IPS-15b (cell line): ENCODE results near the gene MEGF6.

Experiments used
- H3K27me3 ChIP-seq: one replicate; pipeline ENCODE4 v1.6.1; 2013; ENCODE audit warnings: low read length; ENCODE audit not compliant: control insufficient read depth, insufficient read depth
- H3K36me3 ChIP-seq: one replicate; pipeline ENCODE4 v1.6.1; 2013; ENCODE audit warnings: low read length; ENCODE audit not compliant: control insufficient read depth, insufficient read depth
- H3K4me1 ChIP-seq: one replicate; pipeline ENCODE4 v1.6.1; 2013; ENCODE audit warnings: mild to moderate bottlenecking, low read length; ENCODE audit not compliant: control insufficient read depth, insufficient read depth
- H3K4me3 ChIP-seq: one replicate; pipeline ENCODE4 v1.5.1; 2013; ENCODE audit warnings: low read depth, low read length
- H3K9ac ChIP-seq: one replicate; pipeline ENCODE4 v1.6.1; 2013; ENCODE audit warnings: low read depth, mild to moderate bottlenecking, low read length
- H3K9me3 ChIP-seq: one replicate; pipeline ENCODE4 v1.6.1; 2013; ENCODE audit warnings: mild to moderate bottlenecking, low read length; ENCODE audit not compliant: control insufficient read depth, insufficient read depth

Gene MEGF6

DNA sequence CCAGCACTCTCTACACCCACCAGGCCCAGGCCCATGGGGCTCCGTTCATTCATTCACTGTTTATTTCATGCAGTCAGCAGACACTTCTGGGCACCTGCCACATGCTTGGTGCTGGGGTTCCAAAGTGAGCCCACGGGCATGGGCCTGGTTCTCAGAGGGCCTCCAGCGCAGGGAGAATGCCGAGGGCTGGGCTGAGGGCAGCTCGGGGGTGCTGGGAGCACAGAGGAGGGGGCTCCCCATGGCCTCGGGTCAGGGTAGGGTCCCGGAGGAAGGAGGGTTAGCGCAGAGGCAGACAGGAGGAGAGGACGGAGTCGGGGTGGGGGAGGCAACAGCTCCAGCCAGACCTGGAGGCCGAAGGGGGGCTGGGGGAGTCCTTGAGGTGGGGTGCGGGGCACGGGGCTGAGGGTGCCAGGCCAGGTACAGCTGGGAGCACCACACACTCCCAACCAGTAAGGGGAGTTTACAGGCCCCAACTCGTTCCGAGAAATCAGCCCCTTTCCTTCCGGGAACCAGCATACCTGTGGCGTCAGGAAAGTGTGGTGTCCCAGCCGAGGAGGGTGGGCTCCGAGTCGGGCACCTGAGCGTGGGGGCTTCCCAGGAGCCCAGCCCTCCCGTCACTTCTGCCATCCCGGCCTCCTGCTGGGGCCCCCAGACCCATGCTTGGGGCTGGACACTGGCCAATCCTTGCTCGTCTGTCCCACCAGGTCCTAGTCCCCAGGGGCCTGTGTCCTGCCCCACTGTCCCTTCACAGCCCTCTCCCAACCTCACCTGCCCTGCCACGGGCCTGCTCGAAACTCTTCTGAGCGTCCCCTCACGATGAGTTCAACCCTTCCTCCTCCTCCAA lies 146.0 kb downstream of the MEGF6 start:
- Histone ChIP-seq H3K9ac (no peak overlapping the region), H3K4me3 (no peak overlapping the region), H3K4me1 (no peaks in the 10 kb centered on the region), H3K9me3 (no peaks in the 10 kb centered on the region), H3K27me3 (no peaks in the 10 kb centered on the region), H3K36me3 (peaks cover 23% of the 10 kb centered on the region)

DNA sequence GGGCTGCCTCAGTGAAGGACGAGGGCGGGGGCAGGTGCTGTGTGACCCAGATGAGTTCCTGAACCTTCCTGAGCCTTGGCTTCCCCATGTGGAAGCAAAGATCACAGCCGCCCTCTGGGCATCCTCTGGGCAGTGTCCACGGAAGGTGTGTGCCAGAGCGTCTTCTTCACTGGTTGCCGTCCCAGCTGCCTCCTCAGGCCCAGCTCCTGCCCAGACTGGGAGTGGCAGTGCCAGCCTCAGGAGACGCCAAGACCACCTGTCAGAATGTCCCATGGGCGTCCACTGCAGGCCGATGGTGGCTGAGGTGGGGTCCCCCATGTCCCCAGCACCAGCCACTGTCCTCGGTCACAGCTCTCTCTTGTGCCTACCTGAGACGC lies 146.7 kb downstream of the MEGF6 start:
- H3K36me3 ChIP-seq, result peaks cover 20% of the 10 kb centered on the region

GRCh38 chr1:3463891-3464648 lies 147.2 kb downstream of the MEGF6 start:
- H3K9me3 ChIP-seq, result no peaks in the 10 kb centered on the region
- H3K4me1 ChIP-seq, result no peaks in the 10 kb centered on the region
- no peaks in the 10 kb centered on the region for H3K27me3 ChIP-seq

More for the DNA sequence above, 146.7 kb downstream of the MEGF6 start:
- Histone ChIP-seq H3K9ac (no peak overlapping the region), H3K9me3 (no peaks in the 10 kb centered on the region), H3K27me3 (no peaks in the 10 kb centered on the region), H3K4me3 (no peak overlapping the region), H3K4me1 (no peaks in the 10 kb centered on the region)

GRCh38 chr1:3463408-3463863 lies 147.9 kb downstream of the MEGF6 start:
- no peaks in the 10 kb centered on the region for H3K9me3 ChIP-seq
- H3K9ac ChIP-seq, result no peak overlapping the region
- peaks cover 13% of the 10 kb centered on the region for H3K36me3 ChIP-seq
- H3K4me3 ChIP-seq, result no peak overlapping the region
- H3K27me3 ChIP-seq, result no peaks in the 10 kb centered on the region
- no peaks in the 10 kb centered on the region for H3K4me1 ChIP-seq

More at GRCh38 chr1:3463891-3464648, 147.2 kb downstream of the MEGF6 start:
- Histone ChIP-seq H3K4me3 (no peak overlapping the region), H3K9ac (no peak overlapping the region), H3K36me3 (peaks cover 15% of the 10 kb centered on the region)

DNA sequence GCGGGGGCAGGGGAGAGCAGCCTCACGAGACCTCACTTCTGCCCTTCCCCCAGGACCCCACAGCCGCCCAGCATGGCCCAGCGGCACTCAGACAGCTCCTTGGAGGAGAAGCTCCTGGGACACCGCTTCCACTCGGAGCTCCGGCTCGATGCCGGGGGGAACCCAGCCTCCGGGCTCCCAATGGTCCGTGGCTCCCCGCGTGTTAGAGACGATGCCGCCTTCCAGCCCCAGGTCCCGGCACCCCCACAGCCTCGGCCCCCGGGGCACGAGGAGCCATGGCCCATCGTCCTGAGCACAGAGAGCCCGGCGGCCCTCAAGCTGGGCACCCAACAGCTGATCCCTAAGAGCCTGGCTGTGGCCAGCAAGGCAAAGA lies 148.3 kb downstream of the MEGF6 start:
- no peaks in the 10 kb centered on the region for H3K27me3 ChIP-seq

DNA sequence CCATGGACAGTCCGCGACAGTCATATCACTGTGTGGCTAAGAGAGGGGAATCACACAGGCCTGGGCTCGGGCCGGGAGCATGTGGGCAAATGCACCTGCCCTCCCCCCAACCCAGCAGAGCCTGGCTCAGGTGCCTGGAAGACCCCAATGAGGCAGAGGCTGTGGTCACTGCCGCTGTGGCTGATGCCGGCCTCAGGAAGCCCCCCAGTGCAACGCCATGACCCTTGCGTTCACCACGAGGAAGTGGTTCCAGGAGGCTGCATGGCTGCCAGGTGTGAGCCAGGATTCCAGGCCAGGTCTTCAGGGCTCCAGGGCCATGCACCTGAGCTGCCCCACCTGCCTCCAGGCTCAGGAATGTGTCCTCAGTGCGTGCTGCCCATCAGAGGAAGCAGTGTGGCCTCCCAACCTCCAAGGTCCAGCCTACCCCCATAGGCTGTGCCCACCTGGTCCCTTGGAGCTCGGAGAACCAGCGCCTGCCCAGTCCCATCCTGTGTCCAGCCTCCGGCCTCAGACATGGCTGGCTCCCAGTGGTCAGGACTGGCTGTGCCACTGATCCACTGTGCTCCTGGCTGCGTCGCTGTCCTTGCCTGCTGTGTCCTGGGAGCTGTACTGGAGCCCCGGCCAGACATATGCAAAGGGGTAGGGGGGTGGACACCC lies 148.8 kb downstream of the MEGF6 start:
- Histone ChIP-seq H3K9ac (no peak overlapping the region), H3K4me3 (no peak overlapping the region), H3K27me3 (no peaks in the 10 kb centered on the region), H3K36me3 (peaks cover 13% of the 10 kb centered on the region), H3K4me1 (no peaks in the 10 kb centered on the region), H3K9me3 (no peaks in the 10 kb centered on the region)

More for the DNA sequence above, 148.3 kb downstream of the MEGF6 start:
- Histone ChIP-seq H3K4me1 (no peaks in the 10 kb centered on the region), H3K9me3 (no peaks in the 10 kb centered on the region), H3K4me3 (no peak overlapping the region), H3K36me3 (peaks cover 13% of the 10 kb centered on the region), H3K9ac (no peak overlapping the region)

DNA sequence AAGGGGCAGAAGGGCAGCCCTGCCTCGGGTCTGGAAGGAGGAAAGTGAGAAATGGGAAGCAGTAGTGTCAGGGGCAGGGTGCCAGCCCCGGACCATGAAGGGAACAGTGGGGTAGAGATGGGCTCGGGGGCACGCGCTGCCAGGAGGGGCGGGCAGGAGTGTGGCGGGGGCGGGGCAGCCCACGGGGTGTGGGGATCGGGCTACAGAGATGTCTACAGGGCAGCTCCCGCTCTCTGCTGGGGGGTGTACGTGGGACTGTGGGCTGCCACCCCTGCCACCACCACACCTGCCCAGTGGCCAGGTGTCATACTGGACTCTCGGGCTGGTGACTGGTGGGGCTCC lies 149.4 kb downstream of the MEGF6 start:
- Histone ChIP-seq H3K36me3 (peaks cover 13% of the 10 kb centered on the region), H3K9ac (no peak overlapping the region), H3K4me3 (no peak overlapping the region), H3K4me1 (no peaks in the 10 kb centered on the region), H3K27me3 (no peaks in the 10 kb centered on the region), H3K9me3 (no peaks in the 10 kb centered on the region)

GRCh38 chr1:3461238-3461933 lies 149.9 kb downstream of the MEGF6 start:
- H3K36me3 ChIP-seq, result peaks cover 13% of the 10 kb centered on the region
- no peak overlapping the region for H3K4me3 ChIP-seq
- no peaks in the 10 kb centered on the region for H3K4me1 ChIP-seq
- no peaks in the 10 kb centered on the region for H3K9me3 ChIP-seq
- H3K27me3 ChIP-seq, result no peaks in the 10 kb centered on the region
- no peak overlapping the region for H3K9ac ChIP-seq

DNA sequence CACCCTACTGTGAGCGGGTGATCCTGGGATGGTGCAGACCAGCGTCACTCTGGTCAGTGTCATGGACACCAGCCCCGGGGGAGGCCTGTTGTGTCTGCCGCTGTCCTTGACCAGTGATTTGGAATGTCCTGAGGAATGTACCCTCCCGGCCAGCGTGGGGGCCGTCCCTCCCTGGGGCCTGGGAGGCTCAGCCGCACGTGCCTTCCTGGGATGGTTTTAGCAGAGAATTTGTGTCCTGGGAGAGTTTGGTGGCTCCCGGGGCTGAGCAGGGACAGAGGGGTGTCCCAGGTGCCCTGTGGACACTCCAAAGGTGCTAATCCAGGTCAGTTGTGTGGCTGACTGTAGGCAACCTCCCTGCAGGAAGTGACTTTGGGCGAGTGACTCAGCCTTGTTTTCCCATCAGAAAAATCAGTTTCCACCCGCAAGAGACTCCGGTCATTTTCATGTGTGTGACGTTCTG lies 150.6 kb downstream of the MEGF6 start:
- Histone ChIP-seq H3K27me3 (no peaks in the 10 kb centered on the region), H3K36me3 (peaks cover 13% of the 10 kb centered on the region), H3K9me3 (no peaks in the 10 kb centered on the region), H3K9ac (peak overlapping the region; percentile 47), H3K4me3 (no peak overlapping the region), H3K4me1 (peaks cover 2% of the 10 kb centered on the region)

GRCh38 chr1:3459940-3460671 lies 151.2 kb downstream of the MEGF6 start:
- H3K27me3 ChIP-seq, result no peaks in the 10 kb centered on the region
- peaks cover 6% of the 10 kb centered on the region for H3K4me1 ChIP-seq

More at GRCh38 chr1:3459940-3460671, 151.2 kb downstream of the MEGF6 start:
- Histone ChIP-seq H3K9me3 (no peaks in the 10 kb centered on the region), H3K9ac (peak overlapping the region; percentile 37), H3K4me3 (no peak overlapping the region), H3K36me3 (peaks cover 13% of the 10 kb centered on the region)
